HG02571 (cell line): ENCODE results near the gene PFDN4.
A peak's percentile ranks its signal among the peaks of the same experiment; 100 is the strongest.
"Not testable (repeated sequence)": the region's sequence is repeated elsewhere in the genome, so short reads cannot be mapped to it uniquely, and the experiment has no call there.

ENCODE experiments used
- ATAC-seq: cut with Tn5 transposase; IDR thresholded peaks from one replicate; pipeline ENCODE4 v1.9.1; 2021; ENCODE audit warnings: mild to moderate bottlenecking, moderate library complexity; ENCODE audit not compliant: unreplicated experiment

The PFDN4 gene

DNA sequence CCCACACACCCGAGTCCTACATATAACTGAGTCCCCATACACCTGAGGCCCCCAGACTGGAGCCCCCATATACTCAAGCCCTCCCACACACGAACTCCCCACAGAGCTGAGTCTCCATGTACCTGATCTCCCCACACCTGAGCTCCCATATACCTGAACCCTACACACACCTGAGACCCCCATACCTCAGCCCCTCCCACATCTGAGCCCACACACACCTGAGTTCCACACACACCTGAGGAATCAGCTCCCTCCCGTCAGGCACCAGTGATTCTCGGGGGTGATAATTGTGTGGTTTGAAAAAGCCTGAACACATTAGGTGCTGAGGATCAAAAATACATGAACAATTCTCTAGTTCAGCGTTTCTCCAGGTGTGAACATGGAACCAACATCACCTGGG, 15.4 kb downstream of the PFDN4 start:
- ATAC-seq = no peak

DNA sequence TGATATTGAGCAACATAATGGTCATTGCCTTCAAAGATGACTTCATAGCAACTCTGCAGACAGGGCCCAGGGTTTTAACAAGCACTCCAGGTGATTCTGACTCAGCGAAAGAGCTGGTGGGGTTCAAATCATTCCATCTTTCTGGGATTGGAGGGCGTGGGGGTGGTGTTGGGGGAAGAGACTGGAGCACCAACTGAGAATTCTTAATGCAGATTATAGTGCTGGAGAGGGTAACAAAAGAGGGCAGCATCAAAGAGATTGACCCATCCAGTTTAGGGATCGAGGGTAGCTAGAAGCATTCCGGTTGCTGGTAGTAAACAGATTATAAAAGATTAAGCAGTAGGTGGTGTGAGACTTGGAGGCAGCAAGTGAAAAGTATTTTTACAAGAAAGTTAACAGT, 15.9 kb downstream of the PFDN4 start:
- no peak for ATAC-seq

DNA sequence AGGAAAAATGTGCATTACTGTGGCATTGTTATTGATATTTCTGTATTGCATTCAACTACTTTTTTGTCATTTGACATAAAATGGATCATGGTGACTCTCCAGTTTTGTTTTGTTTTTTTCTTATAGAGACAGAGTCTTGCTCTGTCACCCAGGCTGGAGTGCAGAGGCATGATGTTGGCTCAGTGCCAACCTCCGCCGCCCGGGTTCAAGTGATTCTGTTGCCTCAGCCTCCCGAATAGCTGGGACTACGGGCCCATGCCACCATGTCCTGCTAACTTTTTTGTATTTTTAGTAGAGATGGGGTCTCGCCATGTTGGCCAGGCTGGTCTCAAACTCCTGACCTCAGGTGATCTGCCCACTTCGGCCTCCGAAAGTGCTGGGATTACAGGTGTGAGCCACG, 16.8 kb downstream of the PFDN4 start:
- not testable (repeated sequence) for ATAC-seq

DNA sequence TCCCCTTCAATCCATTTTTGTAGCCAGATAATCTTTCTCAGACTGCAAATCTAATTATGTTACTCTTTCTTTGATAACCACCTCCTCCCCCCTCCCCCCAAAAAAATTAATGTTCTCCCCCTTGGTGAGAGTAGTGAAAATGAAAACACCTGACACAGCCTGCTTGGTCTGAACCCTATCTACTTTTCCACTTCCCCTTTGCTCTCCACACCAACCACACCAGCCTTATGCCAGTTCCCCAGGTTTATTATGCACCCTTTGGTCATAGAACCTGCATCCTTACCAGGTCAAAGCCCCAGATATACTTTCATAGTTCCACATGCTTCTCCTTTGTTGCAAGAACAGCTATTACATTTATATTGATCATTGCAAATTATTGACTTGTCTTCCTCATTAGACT, 19.4 kb downstream of the PFDN4 start:
- ATAC-seq = peak; percentile 62

DNA sequence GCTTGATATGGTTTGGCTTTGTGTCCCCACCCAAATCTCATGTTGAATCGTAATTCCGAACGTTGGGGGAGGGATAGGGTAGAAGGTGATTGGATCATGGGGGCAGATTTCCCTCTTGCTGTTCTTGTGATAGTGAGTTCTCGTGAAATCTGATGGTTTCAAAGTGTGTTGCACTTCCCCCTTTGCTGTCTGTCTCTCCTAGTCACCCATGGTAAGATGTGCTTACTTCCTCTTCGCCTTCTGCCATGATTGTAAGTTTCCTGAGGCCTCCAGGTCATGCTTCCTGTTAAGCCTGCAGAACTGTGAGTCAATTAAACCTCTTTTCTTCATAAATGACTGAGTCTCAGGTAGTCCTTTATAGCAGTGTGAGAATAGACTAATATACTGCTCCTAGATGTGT, 19.9 kb downstream of the PFDN4 start:
- ATAC-seq = no peak

DNA sequence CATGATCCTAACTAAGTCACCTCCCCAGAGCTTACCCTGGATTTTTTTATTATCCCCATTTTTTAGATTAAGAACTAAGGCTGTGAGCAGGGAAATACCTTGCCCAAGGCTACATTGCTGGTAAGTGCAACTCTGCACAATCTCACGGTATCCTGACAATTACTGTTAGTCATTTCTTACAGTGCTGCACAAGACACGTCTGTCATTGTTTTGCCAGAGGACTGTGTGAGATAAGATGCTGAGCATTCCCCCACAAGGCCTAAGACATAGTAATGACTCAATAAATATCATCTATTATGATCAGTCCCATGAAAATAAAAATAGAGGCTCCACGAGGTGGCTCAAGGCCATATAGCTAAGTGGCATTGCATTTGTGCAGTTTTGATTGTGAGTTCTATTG, 21.0 kb downstream of the PFDN4 start:
- ATAC-seq = no peak

DNA sequence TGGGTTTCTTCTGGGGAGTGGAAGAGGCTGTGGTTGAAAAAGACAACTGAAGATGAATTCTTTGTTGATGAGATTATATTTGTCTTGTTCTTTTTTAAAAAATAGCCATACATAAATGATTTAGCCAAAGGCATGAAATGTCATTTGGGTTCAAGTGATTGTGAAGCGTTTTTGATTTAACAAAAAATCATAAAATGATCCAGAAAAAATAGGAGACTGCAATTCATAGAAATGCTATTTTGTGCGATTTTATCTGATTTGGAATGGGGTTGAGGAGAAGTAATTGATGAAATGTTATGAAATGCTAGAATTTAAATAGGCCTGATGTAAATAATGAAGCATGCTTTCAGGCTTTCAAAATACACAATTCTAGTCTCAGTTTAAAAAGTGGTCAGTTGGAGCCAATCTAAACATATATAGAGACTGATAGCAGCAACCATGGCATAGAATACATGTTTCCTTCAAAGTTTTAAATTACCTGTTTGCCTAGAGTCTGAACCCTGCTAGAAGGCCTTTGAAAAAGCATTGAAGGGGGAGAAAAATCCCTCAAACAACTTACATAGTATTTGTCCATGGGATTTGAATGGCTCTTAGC, 21.8 kb downstream of the PFDN4 start:
- ATAC-seq = no peak

DNA sequence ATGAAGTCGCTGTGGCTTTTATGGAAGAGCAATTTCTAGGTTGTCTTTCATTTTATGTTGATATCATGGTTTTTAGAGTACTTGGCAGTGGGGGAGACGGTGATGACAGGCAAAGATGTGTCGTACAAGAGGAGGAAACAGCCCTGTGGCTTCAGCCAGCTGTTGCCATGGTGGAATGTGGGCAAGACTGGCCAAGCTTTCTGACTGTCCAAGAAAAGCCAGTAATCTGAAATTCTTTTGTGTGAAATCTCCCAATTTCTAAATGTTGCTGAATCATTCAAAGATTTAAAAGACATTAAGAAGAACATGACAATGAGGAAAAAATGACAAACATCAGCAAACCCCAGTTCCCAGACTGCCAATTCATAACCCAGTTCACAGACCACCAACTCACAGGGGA, 23.1 kb downstream of the PFDN4 start:
- no peak for ATAC-seq

DNA sequence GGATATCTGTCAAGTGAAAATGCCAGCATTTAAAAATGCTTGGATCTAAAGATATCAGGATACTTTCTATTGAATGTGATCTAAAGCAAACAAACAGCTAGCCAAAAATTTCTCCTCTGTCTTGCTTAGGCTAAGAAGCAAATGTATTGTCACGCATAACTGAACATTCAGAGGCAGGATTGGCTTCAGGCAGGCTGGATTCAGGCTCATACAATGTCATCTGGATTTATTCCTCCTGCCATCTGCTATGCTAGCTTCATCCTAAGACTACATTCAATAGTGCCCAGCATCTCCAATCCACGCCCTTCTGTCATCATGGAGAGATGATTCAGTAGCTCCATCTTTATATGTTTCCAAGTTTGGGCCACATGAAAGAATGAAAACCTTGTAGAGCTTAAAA, 27.1 kb downstream of the PFDN4 start:
- no peak for ATAC-seq

DNA sequence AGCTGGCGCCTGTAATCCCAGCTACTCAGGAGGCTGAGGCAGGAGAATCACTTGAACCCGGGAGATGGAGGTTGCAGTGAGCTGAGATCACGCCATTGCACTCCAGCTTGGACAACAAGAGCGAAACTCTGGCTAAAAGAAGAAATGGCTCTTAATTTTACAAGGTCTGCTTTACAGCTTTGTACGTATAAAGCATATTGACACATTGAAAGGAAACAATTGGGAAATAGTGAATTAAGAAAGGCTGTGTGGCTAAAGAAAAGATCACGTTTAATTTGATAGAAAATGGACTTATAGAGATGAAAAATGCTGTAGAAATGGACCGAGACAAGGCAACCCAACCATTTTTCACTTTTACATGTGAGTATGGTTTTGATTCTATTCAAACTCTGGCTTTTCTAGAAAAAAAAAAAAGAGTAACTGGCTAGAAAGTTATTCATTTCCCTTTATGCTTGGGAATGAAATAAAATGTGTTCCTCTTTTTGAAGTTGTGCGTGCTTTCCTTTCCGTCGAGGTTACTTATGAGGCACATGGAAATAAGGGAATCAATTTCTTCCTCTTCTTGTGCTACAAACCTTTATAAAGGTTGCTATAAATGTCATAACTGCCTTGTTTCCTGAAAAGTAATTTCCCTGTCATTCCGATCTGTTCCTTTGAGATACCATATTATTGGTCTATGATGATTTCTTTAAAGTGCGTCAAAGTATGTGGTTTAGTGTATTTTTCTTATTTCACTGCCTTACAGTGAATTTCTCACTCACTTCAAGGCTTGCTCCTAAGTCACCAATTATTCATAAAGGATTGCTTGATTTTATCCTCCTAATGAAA, 29.4 kb downstream of the PFDN4 start:
- no peak for ATAC-seq

DNA sequence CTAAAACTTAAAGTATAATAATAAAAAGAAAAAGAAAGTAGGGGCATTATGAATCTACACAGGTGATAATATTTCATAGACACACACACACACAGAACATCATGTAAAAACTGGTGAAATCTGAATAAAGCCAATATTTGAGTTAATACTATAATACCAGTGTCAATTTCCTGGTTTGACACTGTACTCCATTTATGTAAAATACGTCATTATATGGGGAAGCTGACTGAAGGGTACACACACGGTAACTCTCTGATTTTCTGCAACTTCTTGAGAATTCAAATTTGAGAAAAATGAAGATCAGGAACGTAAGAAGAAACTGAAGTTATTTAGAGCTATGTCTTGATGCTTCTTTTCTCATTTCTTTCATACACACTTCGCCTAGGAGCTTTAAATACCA, 36.2 kb downstream of the PFDN4 start:
- ATAC-seq = no peak

DNA sequence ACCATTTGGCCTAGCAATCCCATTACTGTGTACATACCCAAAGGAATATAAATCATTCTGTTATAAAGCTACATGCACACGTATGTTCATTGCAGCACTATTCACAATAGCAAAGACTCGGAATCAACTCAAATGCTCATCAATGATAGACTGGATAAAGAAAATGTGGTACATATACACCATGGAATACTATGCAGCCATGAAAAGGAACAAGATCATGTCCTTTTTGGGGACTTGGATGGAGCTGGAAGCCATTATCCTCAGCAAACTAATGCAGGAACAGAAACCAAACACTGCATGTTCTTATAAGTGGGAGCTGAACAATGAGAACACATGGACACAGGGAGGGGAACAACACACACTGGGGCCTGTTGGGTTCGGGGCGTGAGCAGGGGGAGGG, 40.8 kb downstream of the PFDN4 start:
- not testable (repeated sequence) for ATAC-seq

DNA sequence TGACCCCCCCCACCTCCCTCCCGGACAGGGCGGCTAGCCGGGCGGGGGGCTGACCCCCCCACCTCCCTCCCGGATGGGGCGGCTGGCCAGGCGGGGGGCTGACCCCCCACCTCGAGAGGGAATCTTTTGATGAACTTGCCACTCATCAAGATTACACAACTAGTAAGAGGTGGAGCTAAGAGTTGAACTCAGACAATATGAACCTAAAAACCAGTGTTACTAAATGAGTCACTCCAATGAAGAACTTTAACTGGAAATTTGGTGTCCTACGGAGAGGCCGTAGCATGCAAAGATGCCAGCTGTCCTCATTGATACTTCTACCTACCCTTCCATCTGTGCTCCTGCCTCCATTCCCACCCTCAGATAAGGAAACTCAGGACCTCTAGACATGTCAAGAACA, 42.8 kb downstream of the PFDN4 start:
- ATAC-seq = no peak

DNA sequence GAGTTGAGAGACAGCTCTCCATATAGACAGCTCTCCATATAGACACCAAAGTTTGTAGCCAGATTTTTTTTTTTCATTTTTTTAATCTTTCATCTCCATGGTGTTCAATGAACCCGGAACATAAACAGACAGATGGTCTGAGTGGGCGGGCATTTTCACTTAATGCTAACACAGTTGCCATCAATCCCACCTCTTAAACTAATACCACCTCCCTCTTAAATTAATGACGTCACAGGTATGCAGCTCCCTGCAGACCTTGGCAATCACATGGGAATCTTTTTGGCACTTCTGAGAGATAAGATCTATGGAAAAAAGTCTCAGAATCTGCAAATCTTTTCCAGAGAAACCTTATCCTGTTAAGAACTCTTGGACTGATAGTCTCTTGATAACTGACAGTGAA, 43.2 kb downstream of the PFDN4 start:
- ATAC-seq = no peak

DNA sequence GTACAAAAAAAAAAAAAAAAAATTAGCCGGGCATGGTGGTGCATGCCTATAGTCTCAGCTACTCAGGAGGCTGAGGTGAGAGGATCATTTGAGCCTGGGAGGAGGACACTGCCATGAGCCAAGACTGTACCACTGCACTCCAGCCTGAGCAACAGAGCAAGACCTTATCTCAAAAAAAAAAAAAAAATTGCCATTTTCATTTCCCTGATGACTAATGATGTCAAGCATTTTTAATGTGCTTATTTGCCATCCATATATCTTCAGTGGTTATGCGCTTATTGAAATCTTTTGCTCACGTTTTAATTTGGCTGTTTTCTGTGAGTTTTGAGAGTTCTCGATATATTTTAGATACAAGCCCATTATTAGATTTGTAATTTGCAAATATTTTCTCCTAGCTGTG, 46.7 kb downstream of the PFDN4 start:
- ATAC-seq = no peak

DNA sequence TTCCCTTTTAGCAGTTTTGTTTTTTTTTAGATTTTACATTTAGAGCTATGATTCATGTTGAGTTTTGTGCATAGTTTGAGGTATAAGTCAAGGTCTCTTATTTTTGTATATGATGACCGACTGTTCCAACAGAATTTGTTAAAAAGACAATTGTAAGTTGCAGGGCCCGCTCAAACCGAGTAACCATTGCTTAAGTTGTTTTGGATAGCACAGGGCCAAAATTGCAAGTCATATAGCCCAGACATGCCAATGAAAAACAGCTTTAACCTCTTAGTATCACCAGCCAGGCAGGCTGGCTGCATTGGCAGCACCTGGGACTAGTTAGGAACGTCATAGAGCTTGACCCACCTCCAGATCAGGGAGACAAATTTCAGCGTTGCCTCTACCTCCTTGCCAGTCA, 47.3 kb downstream of the PFDN4 start:
- no peak for ATAC-seq

DNA sequence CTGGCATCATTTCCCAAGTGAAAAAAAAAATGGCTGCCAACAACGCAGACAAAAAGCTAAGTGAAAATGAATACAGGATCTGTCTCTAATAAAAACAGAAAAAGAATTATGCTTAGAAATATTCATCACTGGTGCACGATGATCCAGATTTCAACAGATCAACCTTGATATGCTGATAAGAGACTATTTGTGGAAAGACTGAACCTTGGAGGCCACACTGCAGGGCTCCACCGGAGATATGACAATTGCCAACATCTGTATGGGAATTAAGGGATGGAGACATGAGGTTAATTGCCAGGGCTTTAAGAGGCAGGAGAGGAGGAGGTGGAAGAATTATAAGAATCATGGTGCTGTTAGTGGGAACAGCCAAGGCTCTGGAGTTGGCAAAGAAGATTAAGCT, 48.3 kb downstream of the PFDN4 start:
- ATAC-seq = no peak

DNA sequence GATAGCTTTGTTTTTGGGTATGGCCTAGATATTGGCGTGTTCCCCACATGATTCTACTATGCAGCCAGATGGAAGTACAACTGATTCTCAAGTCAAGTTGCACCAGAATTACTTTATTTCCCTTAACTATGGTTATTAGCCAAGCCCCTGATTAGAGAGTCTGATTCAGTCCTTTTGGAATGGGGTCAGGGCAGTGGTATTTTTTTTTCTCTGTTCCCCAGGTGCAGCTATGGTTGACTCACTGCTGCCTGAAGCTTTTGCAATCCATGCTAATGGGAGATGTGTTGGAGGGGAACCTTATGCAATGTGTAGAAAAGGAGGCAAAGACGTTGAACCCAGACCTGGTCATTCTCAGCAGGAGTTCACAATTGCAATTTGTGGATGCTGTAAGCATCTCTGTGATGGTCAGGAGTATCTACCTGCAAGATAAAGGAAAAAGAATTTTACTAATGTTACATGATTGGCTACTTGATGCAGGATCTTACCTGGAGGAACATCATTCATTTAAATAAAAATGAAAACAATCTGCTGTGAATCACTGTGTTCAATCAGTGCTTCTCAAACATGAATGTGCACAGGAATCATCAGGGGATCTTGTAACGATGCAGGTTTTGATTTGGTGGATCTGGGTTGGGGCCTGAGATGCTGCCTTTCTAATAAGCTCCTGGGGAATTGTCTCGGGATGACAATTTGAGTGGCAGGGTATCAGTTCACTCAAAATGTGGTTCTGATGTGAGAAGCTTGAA, 49.4 kb downstream of the PFDN4 start:
- no peak for ATAC-seq

DNA sequence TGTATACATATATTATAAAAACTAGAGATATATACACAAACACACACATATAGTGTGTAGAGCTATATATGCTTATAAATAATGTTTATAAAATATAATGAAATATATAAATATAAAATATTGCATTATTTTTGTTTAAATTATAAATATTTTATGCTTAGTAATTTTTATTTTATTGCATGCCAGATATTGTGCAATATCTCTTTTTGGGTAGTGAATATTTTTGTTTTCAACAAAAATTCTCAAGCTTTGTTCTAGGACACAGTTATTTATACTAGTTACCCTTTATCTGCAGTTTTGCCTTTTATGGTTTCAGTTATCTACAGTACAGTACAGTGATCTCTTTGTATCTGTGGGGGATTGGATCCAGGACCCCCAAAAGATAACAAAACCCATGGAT, 52.2 kb downstream of the PFDN4 start:
- ATAC-seq = no peak

DNA sequence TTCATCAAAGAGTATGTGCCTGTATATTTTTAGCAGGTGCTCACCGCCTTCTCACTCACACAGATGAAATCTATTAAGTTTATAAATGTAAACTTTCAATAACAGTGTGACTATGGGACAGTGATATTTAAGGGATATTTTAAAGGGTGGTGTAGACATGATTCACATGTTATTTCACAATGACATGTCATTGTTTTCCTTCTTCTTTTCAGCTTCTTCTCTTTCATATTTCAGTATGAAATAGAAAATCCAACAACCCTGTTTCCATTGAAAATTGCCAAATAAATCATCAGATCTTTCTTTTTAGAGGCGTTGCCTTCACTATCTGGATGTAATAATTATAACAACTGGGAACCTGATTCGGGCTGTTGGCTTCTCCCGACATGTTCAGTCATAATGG, 54.8 kb downstream of the PFDN4 start:
- ATAC-seq = no peak

DNA sequence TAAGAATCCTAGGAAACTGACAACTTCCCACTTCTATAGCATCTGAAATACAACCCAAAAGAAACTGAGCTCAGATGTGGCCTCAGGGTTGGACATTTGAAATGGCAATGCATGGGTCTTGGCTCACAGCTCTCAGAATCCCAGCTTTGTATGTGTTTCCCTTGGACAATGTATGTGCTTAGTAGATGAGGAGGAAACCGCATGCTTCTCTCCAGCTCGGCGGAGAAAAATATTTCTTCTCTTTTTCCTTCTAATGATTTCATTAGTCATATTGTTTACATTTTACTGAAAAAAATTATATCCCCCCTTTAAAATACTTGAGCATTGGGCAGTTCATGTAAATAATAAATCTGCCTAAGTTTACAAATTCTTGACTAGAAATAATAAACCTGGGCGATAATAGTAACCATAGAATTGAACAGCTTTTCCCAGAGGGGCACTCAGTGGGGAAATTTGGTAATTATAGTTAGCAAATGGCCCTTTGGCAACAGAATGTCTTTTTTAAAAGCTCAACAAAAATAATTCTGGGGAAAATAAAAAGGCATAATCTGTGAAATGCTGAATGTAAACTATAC, 55.3 kb downstream of the PFDN4 start:
- ATAC-seq = no peak

DNA sequence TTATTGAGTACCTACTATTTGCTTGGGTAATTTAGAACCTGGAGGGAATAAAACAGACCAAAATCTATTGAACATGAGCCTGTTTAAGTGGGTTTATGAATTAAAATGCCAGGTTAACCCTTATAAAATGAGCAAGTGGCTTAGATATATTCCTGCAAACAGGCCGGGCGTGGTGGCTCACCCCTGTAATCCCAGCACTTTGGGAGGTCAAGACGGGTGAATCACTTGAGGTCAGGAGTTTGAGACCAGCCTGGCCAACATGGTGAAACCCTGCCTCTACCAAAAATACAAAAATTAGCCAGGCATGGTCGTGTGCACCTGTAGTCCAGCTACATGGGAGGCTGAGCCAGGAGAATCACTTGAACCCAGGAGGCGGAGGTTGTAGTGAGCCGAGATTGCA, 57.9 kb downstream of the PFDN4 start:
- not testable (repeated sequence) for ATAC-seq
